GDM1 (cell line): ENCODE results near the gene KIAA1217.

ENCODE experiments used
- DNase-seq: peaks from one replicate; lab custom pipeline; 2025; lab: John Stamatoyannopoulos, UW

The KIAA1217 gene

DNA sequence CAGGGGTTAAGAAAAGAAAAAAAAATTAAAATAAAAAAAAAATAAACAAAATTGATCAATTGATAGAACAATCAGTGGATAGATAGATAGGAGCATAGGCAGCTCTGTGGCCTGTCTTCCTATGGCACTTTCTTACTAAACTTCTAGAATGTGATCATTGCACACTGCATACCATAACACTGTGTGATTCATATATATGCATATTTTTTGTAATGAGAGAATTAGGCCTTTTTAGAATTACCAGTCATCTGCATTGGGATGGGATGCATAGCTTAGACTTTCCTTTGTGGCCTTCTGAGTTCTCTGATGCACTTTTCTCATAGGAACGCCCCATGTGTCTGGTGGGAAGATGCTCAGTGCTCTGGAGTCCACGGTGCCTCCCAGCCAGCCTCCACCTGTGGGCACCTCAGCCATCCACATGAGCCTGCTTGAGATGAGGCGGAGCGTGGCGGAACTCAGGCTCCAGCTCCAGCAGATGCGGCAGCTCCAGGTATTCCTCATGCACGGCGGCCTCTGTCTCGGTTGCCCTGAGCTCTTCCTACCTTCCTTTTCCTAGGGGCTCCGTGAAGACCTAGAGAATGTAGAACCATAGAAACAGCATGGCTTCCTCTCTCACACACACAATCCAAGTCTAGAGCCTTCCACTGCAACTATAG lies 292.2 kb downstream of the KIAA1217 start:
- DNase-seq: no peak

DNA sequence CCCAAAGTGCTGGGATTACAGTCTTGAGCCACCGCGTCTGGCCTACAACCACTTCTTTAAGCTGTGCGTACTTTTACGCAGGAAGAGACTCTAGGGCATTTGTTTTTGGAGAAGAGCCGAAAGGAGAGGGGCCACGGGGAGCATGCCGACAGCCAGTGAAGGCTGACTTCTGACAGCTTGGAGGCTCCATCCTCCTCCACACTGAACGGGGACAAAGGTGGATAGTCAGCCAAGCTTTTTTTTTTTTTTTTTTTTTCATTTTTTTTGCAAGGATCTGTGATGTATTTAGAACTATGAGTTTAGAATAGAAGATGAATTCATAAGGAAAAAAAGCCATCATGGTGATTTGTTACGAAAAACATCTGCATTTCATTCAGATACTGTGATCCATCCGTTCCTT lies 293.1 kb downstream of the KIAA1217 start:
- no peak for DNase-seq

GRCh38 chr10:24502801-24503460 lies 294.0 kb downstream of the KIAA1217 start:
- DNase-seq: no peak

- no peak for DNase-seq
Observed at GRCh38 chr10:24503461-24504320, 294.8 kb downstream of the KIAA1217 start.

- no peak for DNase-seq
Observed at GRCh38 chr10:24505759-24506158, 296.8 kb downstream of the KIAA1217 start.

GRCh38 chr10:24513155-24513554 lies 304.2 kb downstream of the KIAA1217 start:
- DNase-seq: no peak

- DNase-seq: no peak
Observed at GRCh38 chr10:24515481-24515880, 306.5 kb downstream of the KIAA1217 start.

- DNase-seq: no peak
Observed at GRCh38 chr10:24518411-24518810, 309.5 kb downstream of the KIAA1217 start.

- no peak for DNase-seq
Observed at GRCh38 chr10:24518981-24519597, 310.2 kb downstream of the KIAA1217 start.

DNA sequence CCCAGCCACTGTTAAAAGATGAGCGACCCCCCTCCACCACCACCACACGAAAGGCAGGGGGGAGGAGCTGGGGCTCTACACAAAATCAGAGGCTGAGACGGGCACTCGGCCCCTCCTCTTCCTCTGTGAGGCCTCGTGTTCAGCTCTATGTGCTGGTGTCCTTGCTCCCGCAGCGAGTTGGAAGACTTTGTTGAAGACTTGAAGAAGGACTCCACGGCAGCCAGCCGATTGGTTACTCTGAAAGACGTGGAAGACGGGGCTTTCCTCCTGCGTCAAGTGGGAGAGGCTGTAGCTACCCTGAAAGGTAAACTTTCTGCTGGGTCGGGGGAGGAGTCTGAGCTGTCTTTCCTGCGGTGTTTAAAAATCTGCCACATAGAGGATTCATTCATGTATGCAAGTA lies 311.0 kb downstream of the KIAA1217 start:
- no peak for DNase-seq

DNA sequence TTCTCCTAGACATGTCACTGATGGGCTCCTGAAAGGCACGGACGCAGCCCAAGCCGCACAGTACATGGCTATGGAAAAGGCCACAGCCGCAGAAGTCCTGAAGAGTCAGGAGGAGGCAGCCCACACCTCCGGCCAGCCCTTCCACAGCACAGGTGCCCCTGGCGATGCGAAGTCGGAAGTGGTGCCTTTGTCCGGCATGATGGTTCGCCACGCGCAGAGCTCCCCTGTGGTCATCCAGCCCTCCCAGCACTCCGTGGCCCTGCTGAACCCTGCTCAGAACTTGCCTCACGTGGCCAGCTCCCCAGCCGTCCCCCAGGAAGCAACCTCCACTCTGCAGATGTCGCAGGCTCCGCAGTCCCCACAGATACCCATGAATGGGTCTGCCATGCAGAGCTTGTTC lies 315.4 kb downstream of the KIAA1217 start:
- DNase-seq: no peak

DNA sequence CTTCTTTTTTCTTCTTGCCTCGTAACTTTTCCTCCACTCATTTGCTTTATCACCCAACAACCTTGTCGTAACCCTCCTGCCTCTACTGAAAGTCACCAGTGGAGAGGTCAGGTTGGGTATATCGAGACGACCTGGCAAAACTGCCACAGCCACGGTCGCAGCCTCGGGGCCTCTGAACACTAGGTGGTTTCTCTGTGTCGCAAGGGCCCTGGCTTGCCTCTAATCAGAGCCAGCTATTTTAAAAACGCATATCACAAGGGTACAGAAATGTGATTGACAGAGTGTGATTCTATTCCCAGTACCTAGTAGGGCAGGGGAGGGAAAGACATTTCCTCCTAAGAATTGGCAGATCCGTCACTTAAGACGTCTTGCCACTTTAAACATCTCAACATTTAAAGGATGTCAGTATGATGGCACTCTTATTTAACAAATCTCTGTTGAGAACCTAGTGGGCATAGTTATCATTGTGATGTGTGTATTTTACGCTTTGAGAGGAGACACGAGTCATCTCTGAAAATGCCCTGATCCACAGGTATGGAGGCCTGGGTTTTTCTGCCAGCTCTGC lies 317.2 kb downstream of the KIAA1217 start:
- DNase-seq: no peak

GRCh38 chr10:24528946-24529345 lies 320.0 kb downstream of the KIAA1217 start:
- DNase-seq: no peak

DNA sequence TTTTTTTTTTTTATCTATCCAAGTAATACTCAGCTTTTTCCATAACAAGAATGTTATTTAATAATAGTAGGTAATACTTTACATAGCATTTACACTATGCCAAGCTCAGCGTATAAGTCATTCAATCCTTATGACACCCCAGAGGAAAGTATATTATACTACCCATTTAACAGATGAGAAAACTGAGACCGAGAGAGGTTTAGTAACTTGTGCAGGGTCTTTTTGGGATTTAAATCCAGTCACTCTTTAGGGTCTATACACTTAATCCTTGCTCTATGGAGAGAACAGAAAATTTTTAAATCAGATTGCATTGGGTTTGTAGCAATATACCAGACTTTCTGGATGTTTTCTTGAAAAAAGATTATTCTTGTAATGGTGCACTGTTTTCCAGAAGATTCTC lies 322.5 kb downstream of the KIAA1217 start:
- no peak for DNase-seq

- DNase-seq: no peak
Observed at GRCh38 chr10:24533981-24534380, 325.0 kb downstream of the KIAA1217 start.

DNA sequence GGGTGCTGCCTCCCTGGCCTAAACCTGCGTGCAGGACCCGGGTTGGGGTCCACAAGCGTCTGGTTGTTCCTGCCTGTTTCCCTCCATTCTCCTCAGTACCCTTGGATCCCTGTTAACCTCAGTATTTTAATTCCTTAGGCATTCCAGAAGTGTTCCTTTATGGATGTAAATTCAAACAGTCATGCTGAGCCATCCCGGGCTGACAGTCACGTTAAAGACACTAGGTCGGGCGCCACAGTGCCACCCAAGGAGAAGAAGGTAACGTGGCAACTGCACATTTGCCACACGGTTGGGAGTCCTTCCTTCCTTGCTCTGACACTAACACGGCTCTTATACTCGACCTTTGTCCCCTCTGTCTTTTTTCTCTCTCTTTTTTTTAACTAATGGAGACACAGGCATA lies 327.7 kb downstream of the KIAA1217 start:
- DNase-seq: no peak

DNA sequence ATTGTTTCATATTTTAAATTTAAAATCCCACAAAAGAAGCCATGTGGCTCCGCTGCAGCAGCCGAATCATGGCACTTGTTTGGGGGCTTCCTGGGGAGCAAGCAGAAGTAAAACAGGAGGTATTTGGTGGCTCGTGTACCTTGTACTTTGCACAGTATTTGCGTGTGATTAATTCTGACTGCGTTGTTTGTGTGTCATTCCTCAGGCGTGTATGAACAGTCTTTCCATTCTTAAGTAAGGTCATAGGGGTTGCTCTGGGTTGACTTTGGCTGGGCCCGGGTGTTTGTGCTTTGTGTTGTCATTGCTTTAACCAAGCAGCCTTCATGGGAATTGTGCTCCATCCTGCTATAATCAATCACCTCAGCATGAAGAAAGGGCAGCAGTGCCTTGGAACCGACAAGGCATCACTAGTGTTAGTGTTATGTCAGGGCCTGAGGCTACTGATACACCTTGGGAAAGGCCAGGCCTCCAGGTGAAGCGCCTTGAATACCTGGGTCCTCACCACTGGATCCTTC lies 332.4 kb downstream of the KIAA1217 start:
- no peak for DNase-seq

DNA sequence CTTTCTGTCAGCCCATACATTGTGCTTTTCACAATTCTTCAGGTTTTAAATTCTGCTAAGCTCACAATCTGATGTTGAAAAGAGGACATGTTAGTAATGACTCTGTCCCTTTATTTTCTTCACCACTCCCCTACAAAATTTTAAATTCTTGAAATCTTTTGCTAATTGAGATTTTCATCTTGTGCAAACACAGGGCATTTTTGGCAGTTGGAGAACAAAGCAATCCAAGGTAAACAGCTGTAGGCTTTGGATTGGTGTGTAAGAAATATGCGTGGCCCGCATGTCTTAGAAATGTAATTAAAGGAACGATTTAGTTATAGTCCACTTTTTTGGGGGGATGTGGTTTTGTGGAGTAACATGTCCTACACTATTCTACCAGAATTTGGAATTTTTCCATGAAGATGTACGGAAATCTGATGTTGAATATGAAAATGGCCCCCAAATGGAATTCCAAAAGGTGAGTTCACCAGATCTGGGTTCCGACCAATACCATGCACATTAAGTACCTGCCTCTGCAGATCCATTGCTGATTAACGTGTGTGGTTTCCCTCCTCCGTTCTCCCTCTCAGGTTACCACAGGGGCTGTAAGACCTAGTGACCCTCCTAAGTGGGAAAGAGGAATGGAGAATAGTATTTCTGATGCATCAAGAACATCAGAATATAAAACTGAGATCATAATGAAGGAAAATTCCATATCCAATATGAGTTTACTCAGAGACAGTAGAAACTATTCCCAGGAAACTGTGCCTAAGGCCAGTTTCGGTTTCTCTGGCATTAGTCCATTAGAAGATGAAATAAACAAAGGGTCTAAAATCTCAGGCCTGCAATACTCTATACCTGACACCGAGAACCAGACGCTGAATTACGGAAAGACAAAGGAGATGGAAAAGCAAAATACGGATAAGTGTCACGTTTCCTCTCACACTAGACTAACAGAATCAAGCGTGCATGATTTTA lies 333.7 kb downstream of the KIAA1217 start:
- no peak for DNase-seq

DNA sequence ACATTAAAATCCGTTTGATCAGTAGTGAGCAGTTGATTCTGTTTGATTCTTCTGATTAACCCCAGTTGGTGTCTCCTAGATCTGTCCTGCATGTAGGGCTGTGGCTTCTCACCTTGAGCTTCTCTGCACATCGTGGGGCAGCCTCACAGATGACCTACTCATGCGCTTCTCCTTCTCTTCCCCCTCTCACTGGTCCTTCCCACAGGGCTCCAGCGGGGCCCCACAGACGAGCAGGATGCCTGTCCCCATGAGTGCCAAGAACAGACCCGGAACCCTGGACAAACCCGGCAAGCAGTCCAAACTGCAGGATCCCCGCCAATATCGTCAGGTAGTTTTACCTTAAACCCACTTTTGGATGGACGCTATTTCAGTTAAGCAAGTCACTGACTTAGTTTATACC lies 335.8 kb downstream of the KIAA1217 start:
- DNase-seq: no peak

- DNase-seq: no peak
Observed at GRCh38 chr10:24545585-24545984, 336.6 kb downstream of the KIAA1217 start.

DNA sequence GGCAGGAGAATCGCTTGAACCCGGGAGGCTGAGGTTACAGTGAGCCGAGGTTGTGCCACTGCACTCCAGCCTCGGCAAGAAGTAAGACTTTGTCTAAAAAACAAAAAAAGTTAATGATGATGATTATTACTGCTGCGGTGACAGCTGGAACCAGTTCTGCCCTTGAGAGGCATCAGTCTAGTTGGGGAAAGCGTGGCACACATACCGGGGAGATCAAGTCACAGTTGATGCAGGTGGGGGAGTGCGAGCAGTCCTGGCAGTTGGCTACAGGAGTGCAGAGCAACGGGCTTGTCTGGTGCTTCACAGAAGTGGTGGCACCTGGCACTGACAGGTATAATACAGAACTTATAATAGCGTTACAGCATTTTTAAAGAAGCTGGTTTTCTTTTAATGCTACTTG lies 341.7 kb downstream of the KIAA1217 start:
- DNase-seq: no peak
